ENCODE results near the gene PTPRN2.

The PTPRN2 gene

DNA sequence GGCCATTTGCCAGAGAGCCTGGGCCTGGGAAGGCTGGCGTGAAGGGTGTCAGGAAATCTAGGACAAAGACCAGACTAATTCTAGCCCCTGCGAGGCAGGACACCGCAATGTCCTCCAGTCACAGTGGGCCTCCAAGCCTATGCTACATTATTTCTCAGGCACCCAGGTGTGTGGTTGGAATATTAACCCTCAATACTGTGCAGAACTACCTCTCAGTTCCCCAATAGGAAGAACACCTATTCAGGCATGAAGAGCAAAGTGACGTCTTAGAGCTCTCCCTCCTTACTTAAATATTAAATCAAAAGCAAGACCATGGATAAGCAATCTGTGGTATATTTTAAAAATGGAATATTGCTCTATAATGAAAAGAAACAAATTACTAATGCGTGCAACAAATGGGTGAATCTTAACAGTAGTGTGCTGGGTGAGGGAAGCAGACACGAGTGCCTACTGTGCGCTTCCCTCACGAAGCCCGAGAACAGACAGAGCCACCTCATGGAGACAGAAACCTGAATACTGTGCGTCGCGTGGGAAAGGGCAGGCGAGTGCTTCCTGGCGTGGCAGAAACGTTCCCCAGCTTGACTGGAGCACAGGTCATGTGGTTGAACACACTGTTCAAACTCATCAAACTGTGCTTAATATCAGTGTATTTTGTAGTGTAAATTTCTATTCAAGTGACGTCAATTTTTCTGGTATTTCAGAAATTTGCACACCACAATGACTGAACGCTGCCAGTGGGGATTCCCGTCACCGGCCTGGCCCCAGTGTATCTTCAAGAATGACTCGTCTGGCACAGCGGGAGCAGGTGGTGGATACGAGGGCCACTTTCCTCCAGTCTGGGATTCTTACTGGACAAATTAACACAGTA is 15.5 kb upstream of the PTPRN2 start:
- in situ Hi-C loops (cut with MboI; ENCODE audit: low pct_unique_long_range_greater_than_20kb, low sequenced_read_pairs, unreplicated experiment): no loop called here
- TF ChIP-seq, protein P1, sequence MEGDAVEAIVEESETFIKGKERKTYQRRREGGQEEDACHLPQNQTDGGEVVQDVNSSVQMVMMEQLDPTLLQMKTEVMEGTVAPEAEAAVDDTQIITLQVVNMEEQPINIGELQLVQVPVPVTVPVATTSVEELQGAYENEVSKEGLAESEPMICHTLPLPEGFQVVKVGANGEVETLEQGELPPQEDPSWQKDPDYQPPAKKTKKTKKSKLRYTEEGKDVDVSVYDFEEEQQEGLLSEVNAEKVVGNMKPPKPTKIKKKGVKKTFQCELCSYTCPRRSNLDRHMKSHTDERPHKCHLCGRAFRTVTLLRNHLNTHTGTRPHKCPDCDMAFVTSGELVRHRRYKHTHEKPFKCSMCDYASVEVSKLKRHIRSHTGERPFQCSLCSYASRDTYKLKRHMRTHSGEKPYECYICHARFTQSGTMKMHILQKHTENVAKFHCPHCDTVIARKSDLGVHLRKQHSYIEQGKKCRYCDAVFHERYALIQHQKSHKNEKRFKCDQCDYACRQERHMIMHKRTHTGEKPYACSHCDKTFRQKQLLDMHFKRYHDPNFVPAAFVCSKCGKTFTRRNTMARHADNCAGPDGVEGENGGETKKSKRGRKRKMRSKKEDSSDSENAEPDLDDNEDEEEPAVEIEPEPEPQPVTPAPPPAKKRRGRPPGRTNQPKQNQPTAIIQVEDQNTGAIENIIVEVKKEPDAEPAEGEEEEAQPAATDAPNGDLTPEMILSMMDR (IDR thresholded peaks at IDR 0.05; ENCODE audit: extremely low read depth, insufficient read depth, missing control alignments): no peak
- peak; percentile 56 for DNase-seq (ENCODE audit: low spot score)

DNA sequence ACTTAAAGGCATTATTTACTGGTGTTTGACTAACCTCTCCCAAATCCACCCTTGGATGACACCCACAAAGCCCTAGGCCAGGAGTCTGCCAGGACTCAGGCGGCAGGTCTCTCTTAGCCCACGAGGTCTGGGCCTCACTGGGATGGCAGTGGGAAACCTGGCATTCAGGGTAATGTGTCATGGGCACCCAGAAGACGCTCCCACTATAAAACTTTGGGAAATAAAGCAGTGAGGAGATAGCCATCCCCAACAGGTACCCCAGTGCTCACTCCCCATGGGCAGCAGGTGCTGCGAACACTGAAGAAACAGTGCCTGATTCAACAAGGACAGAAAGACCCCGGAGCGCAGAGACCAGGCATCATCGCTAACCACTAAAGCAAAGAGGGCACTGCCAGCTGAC is 14.4 kb upstream of the PTPRN2 start:
- no peak for DNase-seq (ENCODE audit: low spot score)
- in situ Hi-C loops (cut with MboI; ENCODE audit: low pct_unique_long_range_greater_than_20kb, low sequenced_read_pairs, unreplicated experiment): no loop called here
- TF ChIP-seq, protein P1 (IDR thresholded peaks at IDR 0.05; ENCODE audit: extremely low read depth, insufficient read depth, missing control alignments): no peak

DNA sequence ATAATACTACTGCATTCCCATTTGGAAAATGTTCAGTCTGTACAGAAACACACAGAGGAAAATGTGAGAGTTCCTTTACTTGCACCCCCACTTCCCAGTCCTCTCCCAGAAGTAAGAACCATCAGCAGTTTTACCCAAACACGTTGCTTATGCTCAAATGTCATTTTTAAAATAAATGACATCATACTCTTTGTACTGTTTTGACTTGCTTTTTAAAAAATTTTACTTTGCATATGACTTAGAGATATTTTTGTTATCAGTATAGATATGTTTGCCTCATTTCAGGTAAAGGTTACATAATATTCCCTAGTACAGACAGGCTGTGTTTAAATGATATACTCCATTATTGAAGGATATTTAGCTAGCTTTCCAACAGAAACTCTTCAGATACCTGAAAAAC is 13.5 kb upstream of the PTPRN2 start:
- in situ Hi-C loops (cut with MboI; ENCODE audit: low pct_unique_long_range_greater_than_20kb, low sequenced_read_pairs, unreplicated experiment): no loop called here
- TF ChIP-seq, protein P1 (IDR thresholded peaks at IDR 0.05; ENCODE audit: extremely low read depth, insufficient read depth, missing control alignments): no peak
- DNase-seq (ENCODE audit: low spot score): no peak

DNA sequence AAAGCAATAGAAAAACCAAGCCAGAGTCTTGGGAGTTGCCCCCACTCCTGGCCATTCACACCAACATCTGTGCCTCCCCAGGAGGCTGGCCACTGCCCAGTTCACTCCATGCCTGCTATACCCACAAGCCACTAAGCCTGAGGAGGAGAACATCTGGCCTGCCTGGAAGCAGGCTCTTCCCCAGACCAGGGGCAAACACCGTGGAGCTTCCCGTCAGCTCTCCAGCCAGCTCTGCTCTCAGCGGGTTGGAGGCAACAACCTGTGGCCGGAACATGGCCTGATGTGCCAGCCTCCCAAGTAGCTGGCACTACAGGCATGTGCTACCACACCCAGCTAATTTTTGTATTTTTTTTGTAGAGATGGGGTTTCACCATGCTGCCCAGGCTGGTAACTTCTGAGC is 9.1 kb upstream of the PTPRN2 start:
- DNase-seq (ENCODE audit: low spot score): no peak
- TF ChIP-seq, protein P1 (IDR thresholded peaks at IDR 0.05; ENCODE audit: extremely low read depth, insufficient read depth, missing control alignments): no peak
- in situ Hi-C loops (cut with MboI; ENCODE audit: low pct_unique_long_range_greater_than_20kb, low sequenced_read_pairs, unreplicated experiment): no loop called here

DNA sequence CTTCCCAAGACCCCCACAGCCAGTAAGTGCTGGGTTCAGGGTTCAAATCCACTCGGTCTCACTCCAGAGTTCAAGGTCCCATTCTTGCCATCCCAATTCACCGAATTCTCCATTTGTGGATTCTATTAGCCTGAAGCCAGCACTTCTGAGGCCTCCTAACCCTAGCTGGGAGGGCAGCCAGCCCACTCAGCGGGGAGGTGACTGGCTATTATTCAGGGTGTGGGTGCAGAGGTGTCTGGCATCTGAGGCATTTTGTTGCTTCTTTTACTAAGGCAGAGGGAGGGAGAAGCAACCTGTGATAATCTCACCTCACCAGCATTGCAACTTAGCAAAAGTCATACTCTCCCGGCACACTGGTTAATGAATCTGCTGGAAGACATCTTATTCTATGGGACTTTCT is 8.7 kb upstream of the PTPRN2 start:
- DNase-seq (ENCODE audit: low spot score): no peak
- TF ChIP-seq, protein P1 (IDR thresholded peaks at IDR 0.05; ENCODE audit: extremely low read depth, insufficient read depth, missing control alignments): no peak
- in situ Hi-C loops (cut with MboI; ENCODE audit: low pct_unique_long_range_greater_than_20kb, low sequenced_read_pairs, unreplicated experiment): no loop called here

DNA sequence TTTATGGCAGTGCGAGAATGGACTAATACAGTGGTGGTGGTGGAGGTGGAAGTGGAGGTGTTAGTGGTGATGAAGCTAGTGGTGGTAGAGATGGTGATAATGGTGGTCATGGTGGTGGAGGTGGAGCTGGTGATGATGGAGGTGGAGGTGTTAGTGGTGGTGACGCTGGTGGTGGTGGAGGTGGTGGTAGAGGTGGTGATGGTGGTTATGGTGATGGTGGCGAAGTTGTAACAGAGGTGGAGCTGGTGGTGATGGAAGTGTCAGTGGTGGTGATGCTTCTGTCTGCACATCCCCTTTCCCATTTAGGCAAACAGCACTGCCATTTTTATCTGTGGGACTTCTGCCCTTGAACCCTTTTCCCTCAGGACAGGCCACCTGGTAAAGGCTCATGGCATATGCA is 7.4 kb upstream of the PTPRN2 start:
- TF ChIP-seq, protein P1 (IDR thresholded peaks at IDR 0.05; ENCODE audit: extremely low read depth, insufficient read depth, missing control alignments): no peak
- in situ Hi-C loops (cut with MboI; ENCODE audit: low pct_unique_long_range_greater_than_20kb, low sequenced_read_pairs, unreplicated experiment): no loop called here
- no peak for DNase-seq (ENCODE audit: low spot score)
